Measurements from ENCODE around the gene FSTL4. TPM values are rescaled to one million over a fixed set of nuclear protein-coding genes. Genes with fewer than 3 reads are reported as not detected.

Gene FSTL4
- polyA plus RNA-seq, 1 donor from 2014 or later: 0.57 TPM

GRCh38 chr5:133613184-133613583 lies 843 bp upstream of the FSTL4 start:
- TF ChIP-seq REST (IDR thresholded peaks at IDR 0.05; ENCODE audit: borderline replicate concordance): no peak
- no peak for TF ChIP-seq SMC3 (conservative IDR thresholded peaks at IDR 0.05; ENCODE audit: poor library complexity)
- no peak for TF ChIP-seq TAF1 (IDR thresholded peaks at IDR 0.05; ENCODE audit: low read depth)
- TF ChIP-seq CTCF (IDR thresholded peaks at IDR 0.05; ENCODE audit: poor library complexity, severe bottlenecking): no peak
- no peaks in the 10 kb centered on the region for H3K9me3 ChIP-seq (ENCODE audit: low read length)
- H3K27me3 ChIP-seq (ENCODE audit: insufficient read depth, low read depth, low read length): peaks cover 64% of the 10 kb centered on the region
- no peak overlapping the region for H3K9ac ChIP-seq (ENCODE audit: low read length)
- no peak overlapping the region for H3K4me2 ChIP-seq (ENCODE audit: low read length)
- no peaks in the 10 kb centered on the region for H3K36me3 ChIP-seq (ENCODE audit: insufficient read depth, low read length)
- H3K4me3 ChIP-seq (ENCODE audit: low read length): no peak overlapping the region
- no peaks in the 10 kb centered on the region for H4K20me1 ChIP-seq (ENCODE audit: insufficient read depth)
- H3F3A ChIP-seq (ENCODE audit: insufficient read depth, low read length, poor library complexity, severe bottlenecking): no peaks in the 10 kb centered on the region
- no peaks in the 10 kb centered on the region for H3K79me2 ChIP-seq (replicated peaks; ENCODE audit: insufficient read depth, low read length)
- no peaks in the 10 kb centered on the region for H3K9me2 ChIP-seq (ENCODE audit: insufficient read depth, low read length)
- no peak overlapping the region for H2AFZ ChIP-seq (ENCODE audit: low read depth, low read length)
- H3K27ac ChIP-seq (ENCODE audit: low read length): no peak overlapping the region

- no peak overlapping the region for H3K27ac ChIP-seq (ENCODE audit: low read length)
- H3K9me3 ChIP-seq (ENCODE audit: low read length): no peaks in the 10 kb centered on the region
- TF ChIP-seq TAF1 (IDR thresholded peaks at IDR 0.05; ENCODE audit: low read depth): no peak
- no peak for TF ChIP-seq EP300 (conservative IDR thresholded peaks at IDR 0.05; ENCODE audit: poor library complexity, severe bottlenecking)
- no peak for TF ChIP-seq MXI1 (conservative IDR thresholded peaks at IDR 0.05; ENCODE audit: poor library complexity, severe bottlenecking)
- TF ChIP-seq SMC3 (conservative IDR thresholded peaks at IDR 0.05; ENCODE audit: poor library complexity): no peak
- no peak for TF ChIP-seq REST (IDR thresholded peaks at IDR 0.05; ENCODE audit: borderline replicate concordance)
- no peak for TF ChIP-seq CTCF (IDR thresholded peaks at IDR 0.05; ENCODE audit: poor library complexity, severe bottlenecking)
- TF ChIP-seq RAD21 (conservative IDR thresholded peaks at IDR 0.05): no peak
- TF ChIP-seq EZH2 (IDR thresholded peaks at IDR 0.05; ENCODE audit: borderline replicate concordance, insufficient read depth, low read length, poor library complexity, severe bottlenecking): no peak
- no peak for TF ChIP-seq POLR2AphosphoS5 (IDR thresholded peaks at IDR 0.05)
- peak overlapping the region; percentile 75 for H3K4me3 ChIP-seq (ENCODE audit: low read length)
- H3F3A ChIP-seq (ENCODE audit: insufficient read depth, low read length, poor library complexity, severe bottlenecking): no peaks in the 10 kb centered on the region
- H3K27me3 ChIP-seq (ENCODE audit: insufficient read depth, low read depth, low read length): peaks cover 67% of the 10 kb centered on the region
- H4K20me1 ChIP-seq (ENCODE audit: insufficient read depth): no peaks in the 10 kb centered on the region
- peak overlapping the region; percentile 59 for H3K9ac ChIP-seq (ENCODE audit: low read length)
- H3K36me3 ChIP-seq (ENCODE audit: insufficient read depth, low read length): no peaks in the 10 kb centered on the region
- H3K79me2 ChIP-seq (replicated peaks; ENCODE audit: insufficient read depth, low read length): no peaks in the 10 kb centered on the region
- no peaks in the 10 kb centered on the region for H3K9me2 ChIP-seq (ENCODE audit: insufficient read depth, low read length)
- H2AFZ ChIP-seq (ENCODE audit: low read depth, low read length): no peak overlapping the region
- H3K4me2 ChIP-seq (ENCODE audit: low read length): peak overlapping the region; percentile 60
These were observed 738 bp downstream of the FSTL4 start for GRCh38 chr5:133611357-133612248.

Measured in neural cell (in vitro differentiated cells).